SK-MEL-5 (cell line): ENCODE data around the gene ZNF594. TPM values are rescaled to one million over a fixed set of nuclear protein-coding genes. Genes with fewer than 3 reads are reported as not detected.
"Not testable (repeated sequence)": the region's sequence is repeated elsewhere in the genome, so short reads cannot be mapped to it uniquely, and the experiment has no call there.

Source experiments
- DNase-seq: peaks from one replicate; pipeline ENCODE4 v3.0.0-alpha.2; 2016; ENCODE audit warnings: low read depth, low spot score
- in situ Hi-C: cut with HindIII; loops from 2 replicates; pipeline ENCODE4 v1.10.0; 2016; ENCODE audit warnings: low sequenced_read_pairs, high pct_unique_total_duplicates, low pct_unique_long_range_greater_than_20kb
- polyA plus RNA-seq, 2 experiments: library from polyadenylated mRNA; depleted of rRNA; stranded (reverse); fragments of >200 nt; gene quantifications; 2 replicates each; pipeline ENCODE4 v1.2.3, GENCODE V29; 2015
- total RNA-seq: library from RNA; depleted of rRNA; stranded (reverse); fragments of >200 nt; shearing (Covaris generic); gene quantifications from 2 replicates; pipeline ENCODE4 v1.2.3, GENCODE V29; 2014; rRNA removed

Gene ZNF594
- 5.7 and 7.5 TPM in 2 replicates for total RNA-seq
- 2.6 and 5.4 TPM in 2 replicates for polyA plus RNA-seq (2015; cell fraction: cytosol; rRNA removed)
- 21.0 and 36.8 TPM in 2 replicates for polyA plus RNA-seq (2015; cell fraction: nucleus; rRNA removed)

GRCh38 chr17:5191541-5192417, at the start of gene ZNF594:
Gene ZNF594, minus strand, starts transcription at chr17:5191868. Its CDS starts 7,612 bp downstream, at chr17:5184256.
- DNase-seq, result peak; percentile 95

GRCh38 chr17:5239769-5240168, 48.1 kb upstream of the ZNF594 start:
- DNase-seq, in situ Hi-C loops: not testable (repeated sequence)

More at GRCh38 chr17:5191541-5192417, at the start of gene ZNF594:
- in situ Hi-C loops, result no loop called here

- in situ Hi-C loops, result no loop called here
- DNase-seq, result no peak
These were observed 46.7 kb upstream of the ZNF594 start for GRCh38 chr17:5238333-5238732.

GRCh38 chr17:5237541-5238016, 45.9 kb upstream of the ZNF594 start:
- DNase-seq, result peak; percentile 94
- in situ Hi-C loops, result no loop called here

- in situ Hi-C loops, result no loop called here
- peak; percentile 96 for DNase-seq
These were observed 45.4 kb upstream of the ZNF594 start for GRCh38 chr17:5236938-5237540.

- no peak for DNase-seq
- in situ Hi-C loops, result no loop called here
These were observed 43.2 kb upstream of the ZNF594 start, which contains the start of gene SCIMP for GRCh38 chr17:5234645-5235576. Gene SCIMP, minus strand, starts transcription at chr17:5234860. Its CDS starts 105 bp downstream, at chr17:5234755.

GRCh38 chr17:5233492-5233891, 41.8 kb upstream of the ZNF594 start:
- DNase-seq, in situ Hi-C loops: not testable (repeated sequence)

GRCh38 chr17:5226940-5227878, 35.5 kb upstream of the ZNF594 start:
- in situ Hi-C loops, result no loop called here
- no peak for DNase-seq

- in situ Hi-C loops, result no loop called here
- no peak for DNase-seq
These were observed 34.2 kb upstream of the ZNF594 start for GRCh38 chr17:5225668-5226457.

- in situ Hi-C loops, DNase-seq: not testable (repeated sequence)
These were observed 30.2 kb upstream of the ZNF594 start for GRCh38 chr17:5221912-5222311.

- in situ Hi-C loops, result no loop called here
These were observed 28.4 kb upstream of the ZNF594 start for GRCh38 chr17:5220074-5220473.

GRCh38 chr17:5219536-5219935, 27.9 kb upstream of the ZNF594 start:
- in situ Hi-C loops, result no loop called here
- peak; percentile 62 for DNase-seq

More at GRCh38 chr17:5220074-5220473, 28.4 kb upstream of the ZNF594 start:
- DNase-seq, result no peak

- DNase-seq, in situ Hi-C loops: not testable (repeated sequence)
These were observed 25.9 kb upstream of the ZNF594 start for GRCh38 chr17:5217562-5217961.

- in situ Hi-C loops, result no loop called here
- no peak for DNase-seq
These were observed 19.8 kb upstream of the ZNF594 start for GRCh38 chr17:5211458-5211857.

- no peak for DNase-seq
- in situ Hi-C loops, result no loop called here
These were observed 19.1 kb upstream of the ZNF594 start for GRCh38 chr17:5210614-5211252.
